Erythroblast (primary cell): ENCODE results near the gene HRH3.

Experiments
- GATA1 ChIP-seq: IDR thresholded peaks from 2 replicates; pipeline ENCODE4 v1.6.1; 2011; ENCODE audit warnings: low read depth, mild to moderate bottlenecking, control low read depth, low read length, moderate library complexity
- POLR2A ChIP-seq: IDR thresholded peaks from 2 replicates; pipeline ENCODE4 v1.6.1; 2011; ENCODE audit warnings: mild to moderate bottlenecking, low read length

- TF ChIP-seq POLR2A (no peak), GATA1 (no peak)
Observed at GRCh38 chr20:62246431-62246830, 26.4 kb upstream of the HRH3 start.
